Testis (tissue), 3 donors: Measurements from ENCODE around the gene HOXD1. TPM values are rescaled to one million over a fixed set of nuclear protein-coding genes. Genes with fewer than 3 reads are reported as not detected.

Experiments used
- DNase-seq: peaks from one replicate; pipeline ENCODE4 v3.0.0-alpha.2; 2019
- H3K27ac ChIP-seq, 2 donors: fragments of 200-600 bp; sonication (generic); one replicate each; pipeline ENCODE4 v1.5.1; 2019
- H3K27me3 ChIP-seq: fragments of 200-600 bp; sonication (generic); one replicate; pipeline ENCODE4 v1.5.1; 2019
- H3K36me3 ChIP-seq: fragments of 200-600 bp; sonication (generic); one replicate; pipeline ENCODE4 v1.5.1; 2017; ENCODE audit warnings: low read depth; ENCODE audit errors: missing control alignments
- H3K4me1 ChIP-seq: fragments of 200-600 bp; sonication (generic); one replicate; pipeline ENCODE4 v1.5.1; 2019
- H3K4me3 ChIP-seq, 2 donors: fragments of 200-600 bp; sonication (generic); one replicate each; pipeline ENCODE4 v1.5.1; 2017 to 2019
- H3K9me3 ChIP-seq: fragments of 200-600 bp; sonication (generic); one replicate; pipeline ENCODE4 v1.5.1; 2017
- POLR2A ChIP-seq: fragments of 450-650 bp; IDR thresholded peaks from one replicate; pipeline ENCODE4 v1.6.1; 2017; ENCODE audit warnings: antibody characterized with exemption, mild to moderate bottlenecking, moderate library complexity
- WGBS, 2 donors: methylation state at CpG; one replicate each; pipeline ENCODE4 v1.1.5; 2018; 5-methylcytosine and 5-hydroxymethylcytosine counted together
- intact Hi-C: fragments of 100-400 bp; cut with DNase I; formaldehyde crosslinking; loops from one replicate; pipeline ENCODE4 v1.15.1; 2023; ENCODE audit warnings: low total_unique reads
- polyA plus RNA-seq: library from polyadenylated mRNA; stranded (reverse); fragments of 350-450 nt; fragmentation: Illumina TruSeq; extraction: RNeasy Lipid Tissue Mini Kit (QIAGEN cat#74804); gene quantifications from one replicate; pipeline ENCODE4 v1.2.3, GENCODE V29; 2014; ENCODE audit warnings: low read depth, low replicate concordance; ENCODE audit not compliant: insufficient read depth
- total RNA-seq, 2 donors: library from RNA; depleted of rRNA; stranded (reverse); fragments of >200 nt; gene quantifications; one replicate each; pipeline ENCODE4 v1.2.3, GENCODE V29; 2016
- TF ChIP-seq, protein P1 (sequence below), 3 experiments: fragments of 450-650 bp in 2 of 3; fragments of 200-600 bp in 1 of 3; sonication (generic) in 1 of 3; IDR thresholded peaks; one replicate each; pipeline ENCODE4 v1.5.1; 2016 to 2019; ENCODE audit warnings: antibody characterized with exemption in 3 of 3, mild to moderate bottlenecking in 2 of 3, moderate library complexity in 1 of 3

HOXD1 gene
- total and polyA plus RNA-seq, 3 donors from 2014 or later: 1.8 to 7.6 (median 5.5) TPM

DNA sequence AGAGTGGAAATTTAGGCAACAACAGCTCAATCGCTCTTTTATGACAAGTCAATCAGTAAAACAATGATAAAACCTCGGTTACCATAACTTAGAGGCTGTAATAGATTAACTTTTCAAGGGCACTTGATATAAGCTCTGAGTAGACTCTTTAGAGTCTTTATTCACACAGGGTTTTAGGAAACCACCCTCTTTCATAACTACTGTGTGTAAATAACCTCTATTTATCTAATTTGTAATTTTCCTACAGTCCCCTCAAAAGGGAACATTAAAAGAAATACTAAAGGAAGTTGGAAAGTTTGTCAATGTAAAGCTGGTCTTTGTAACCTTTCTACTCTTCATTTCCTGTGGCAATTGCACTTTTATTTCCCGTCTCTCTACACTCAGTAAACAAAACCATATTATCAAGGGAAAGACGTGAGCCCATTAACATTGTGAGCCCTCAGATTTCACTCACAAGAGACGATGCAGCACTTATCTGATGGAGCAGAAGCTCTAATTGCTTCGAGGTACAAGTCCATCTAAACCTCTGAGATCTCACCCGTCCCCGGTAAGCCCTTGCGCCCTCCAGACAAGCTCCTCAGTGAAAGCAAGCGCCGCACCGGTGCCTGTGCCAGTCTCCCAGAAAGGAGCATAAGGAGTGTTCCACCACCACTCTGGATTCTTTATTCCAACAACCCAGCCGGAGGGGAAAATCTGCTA, 1.1 kb upstream of the HOXD1 start:
- H3K27me3 ChIP-seq: no peaks in the 10 kb centered on the region
- 7 to 9% methylated on average over 13 of the region's 13 CpGs for WGBS, 2 donors
- H3K4me1 ChIP-seq: no peaks in the 10 kb centered on the region
- H3K27ac ChIP-seq: peak overlapping the region in 1 of 2 donors; percentile 65
- intact Hi-C loops: no loop called here
- peak; percentile 27 for DNase-seq
- no peaks in the 10 kb centered on the region for H3K36me3 ChIP-seq
- H3K4me3 ChIP-seq: peak overlapping the region; percentile 65 to 66
- TF ChIP-seq, protein P1, sequence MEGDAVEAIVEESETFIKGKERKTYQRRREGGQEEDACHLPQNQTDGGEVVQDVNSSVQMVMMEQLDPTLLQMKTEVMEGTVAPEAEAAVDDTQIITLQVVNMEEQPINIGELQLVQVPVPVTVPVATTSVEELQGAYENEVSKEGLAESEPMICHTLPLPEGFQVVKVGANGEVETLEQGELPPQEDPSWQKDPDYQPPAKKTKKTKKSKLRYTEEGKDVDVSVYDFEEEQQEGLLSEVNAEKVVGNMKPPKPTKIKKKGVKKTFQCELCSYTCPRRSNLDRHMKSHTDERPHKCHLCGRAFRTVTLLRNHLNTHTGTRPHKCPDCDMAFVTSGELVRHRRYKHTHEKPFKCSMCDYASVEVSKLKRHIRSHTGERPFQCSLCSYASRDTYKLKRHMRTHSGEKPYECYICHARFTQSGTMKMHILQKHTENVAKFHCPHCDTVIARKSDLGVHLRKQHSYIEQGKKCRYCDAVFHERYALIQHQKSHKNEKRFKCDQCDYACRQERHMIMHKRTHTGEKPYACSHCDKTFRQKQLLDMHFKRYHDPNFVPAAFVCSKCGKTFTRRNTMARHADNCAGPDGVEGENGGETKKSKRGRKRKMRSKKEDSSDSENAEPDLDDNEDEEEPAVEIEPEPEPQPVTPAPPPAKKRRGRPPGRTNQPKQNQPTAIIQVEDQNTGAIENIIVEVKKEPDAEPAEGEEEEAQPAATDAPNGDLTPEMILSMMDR (IDR thresholded peaks at IDR 0.05): no peak
- no peak for TF ChIP-seq POLR2A
- H3K9me3 ChIP-seq: no peaks in the 10 kb centered on the region

DNA sequence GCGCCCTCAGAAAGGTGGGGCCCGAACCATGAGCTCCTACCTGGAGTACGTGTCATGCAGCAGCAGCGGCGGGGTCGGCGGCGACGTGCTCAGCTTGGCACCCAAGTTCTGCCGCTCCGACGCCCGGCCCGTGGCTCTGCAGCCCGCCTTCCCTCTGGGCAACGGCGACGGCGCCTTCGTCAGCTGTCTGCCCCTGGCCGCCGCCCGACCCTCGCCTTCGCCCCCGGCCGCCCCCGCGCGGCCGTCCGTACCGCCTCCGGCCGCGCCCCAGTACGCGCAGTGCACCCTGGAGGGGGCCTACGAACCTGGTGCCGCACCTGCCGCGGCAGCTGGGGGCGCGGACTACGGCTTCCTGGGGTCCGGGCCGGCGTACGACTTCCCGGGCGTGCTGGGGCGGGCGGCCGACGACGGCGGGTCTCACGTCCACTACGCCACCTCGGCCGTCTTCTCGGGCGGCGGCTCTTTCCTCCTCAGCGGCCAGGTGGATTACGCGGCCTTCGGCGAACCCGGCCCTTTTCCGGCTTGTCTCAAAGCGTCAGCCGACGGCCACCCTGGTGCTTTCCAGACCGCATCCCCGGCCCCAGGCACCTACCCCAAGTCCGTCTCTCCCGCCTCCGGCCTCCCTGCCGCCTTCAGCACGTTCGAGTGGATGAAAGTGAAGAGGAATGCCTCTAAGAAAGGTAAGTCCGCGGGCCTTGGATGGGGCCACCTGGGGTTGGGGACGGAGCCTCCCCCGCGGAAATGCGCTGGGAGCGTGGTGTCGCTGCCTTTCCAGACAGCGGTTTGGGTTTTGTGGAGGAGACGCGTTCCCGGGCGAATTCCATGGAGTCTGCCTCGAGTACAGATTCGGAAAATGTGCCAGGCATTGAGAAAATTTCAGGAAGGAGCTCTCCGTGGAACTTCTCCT, 559 bp downstream of the HOXD1 start:
- intact Hi-C loops: no loop called here
- Histone ChIP-seq H3K9me3 (no peaks in the 10 kb centered on the region), H3K4me1 (no peaks in the 10 kb centered on the region), H3K27ac (peak overlapping the region in 1 of 2 donors; percentile 65), H3K36me3 (no peaks in the 10 kb centered on the region), H3K27me3 (no peaks in the 10 kb centered on the region), H3K4me3 (peak overlapping the region; percentile 65 to 66)
- DNase-seq: peak; percentile 29
- WGBS, 2 donors: 4 to 9% methylated on average over 19 to 63 of the region's 98 CpGs
- TF ChIP-seq, protein P1 (IDR thresholded peaks at IDR 0.05): no peak
- TF ChIP-seq POLR2A: no peak

DNA sequence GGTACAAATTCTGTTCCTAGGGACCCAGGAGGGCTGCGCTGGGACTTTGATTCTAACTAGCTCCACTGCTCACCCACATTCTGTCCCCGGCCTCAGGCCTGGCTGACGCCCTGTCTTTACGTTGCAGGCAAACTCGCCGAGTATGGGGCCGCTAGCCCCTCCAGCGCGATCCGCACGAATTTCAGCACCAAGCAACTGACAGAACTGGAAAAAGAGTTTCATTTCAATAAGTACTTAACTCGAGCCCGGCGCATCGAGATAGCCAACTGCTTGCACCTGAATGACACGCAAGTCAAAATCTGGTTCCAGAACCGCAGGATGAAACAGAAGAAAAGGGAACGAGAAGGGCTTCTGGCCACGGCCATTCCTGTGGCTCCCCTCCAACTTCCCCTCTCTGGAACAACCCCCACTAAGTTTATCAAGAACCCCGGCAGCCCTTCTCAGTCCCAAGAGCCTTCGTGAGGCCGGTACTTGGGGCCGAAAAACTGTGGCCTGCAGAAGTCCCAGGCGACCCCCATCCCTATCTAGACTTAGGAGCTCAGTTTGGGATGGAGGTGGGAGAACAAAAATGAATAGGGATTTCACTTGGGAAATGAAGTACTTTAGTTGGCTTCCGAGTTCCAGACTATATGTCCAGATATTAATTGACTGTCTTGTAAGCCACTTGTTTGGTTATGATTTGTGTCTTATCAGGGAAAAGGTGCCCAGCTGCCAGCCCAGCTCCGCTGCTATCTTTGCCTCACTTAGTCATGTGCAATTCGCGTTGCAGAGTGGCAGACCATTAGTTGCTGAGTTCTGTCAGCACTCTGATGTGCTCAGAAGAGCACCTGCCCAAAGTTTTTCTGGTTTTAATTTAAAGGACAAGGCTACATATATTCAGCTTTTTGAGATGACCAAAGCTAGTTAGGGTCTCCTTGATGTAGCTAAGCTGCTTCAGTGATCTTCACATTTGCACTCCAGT, 1.5 kb downstream of the HOXD1 start:
- Histone ChIP-seq H3K4me1 (no peaks in the 10 kb centered on the region), H3K4me3 (peak overlapping the region; percentile 65 to 66), H3K9me3 (no peaks in the 10 kb centered on the region)

DNA sequence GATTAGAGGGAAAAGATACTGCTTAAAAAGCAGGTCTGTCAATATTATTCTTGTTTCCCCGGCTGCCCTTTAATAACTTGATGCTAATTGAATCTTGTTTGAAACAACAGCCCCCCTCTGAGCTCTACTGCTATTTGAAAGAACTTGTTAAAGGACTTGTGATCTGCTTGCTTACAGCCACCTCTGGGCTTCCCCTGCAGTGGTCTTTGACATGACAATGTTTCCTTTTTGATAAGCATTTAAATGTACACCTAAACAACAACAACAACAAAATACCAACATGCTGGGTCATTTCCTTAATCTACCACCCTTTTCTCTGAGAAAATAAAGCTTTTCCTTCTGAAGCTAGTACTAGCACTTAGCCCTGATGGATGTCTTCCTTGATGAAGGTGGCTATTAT, 3.9 kb downstream of the HOXD1 start:
- no peaks in the 10 kb centered on the region for H3K36me3 ChIP-seq
- no peak overlapping the region for H3K4me3 ChIP-seq
- TF ChIP-seq POLR2A: no peak
- TF ChIP-seq, protein P1 (IDR thresholded peaks at IDR 0.05): no peak
- H3K27ac ChIP-seq: no peak overlapping the region
- no peaks in the 10 kb centered on the region for H3K9me3 ChIP-seq
- H3K4me1 ChIP-seq: no peaks in the 10 kb centered on the region
- DNase-seq: no peak
- no peaks in the 10 kb centered on the region for H3K27me3 ChIP-seq
- whole genome bisulfite sequencing, 2 donors: 68 to 85% methylated on average over 1 of the region's 1 CpG
- intact Hi-C loops: no loop called here

More for the DNA sequence above, 1.5 kb downstream of the HOXD1 start:
- Histone ChIP-seq H3K27ac (no peak overlapping the region), H3K27me3 (no peaks in the 10 kb centered on the region), H3K36me3 (no peaks in the 10 kb centered on the region)
- WGBS, 2 donors: 37 to 43% methylated on average over 27 to 28 of the region's 28 CpGs
- DNase-seq: no peak
- TF ChIP-seq, protein P1 (IDR thresholded peaks at IDR 0.05): no peak
- no peak for TF ChIP-seq POLR2A
- intact Hi-C loops: no loop called here
